Kidney (tissue), 14 donors: ENCODE measurements around the gene TMEM88. TPM values are rescaled to one million over a fixed set of nuclear protein-coding genes. Genes with fewer than 3 reads are reported as not detected.

ENCODE experiments used
- DNase-seq, 5 donors: peaks; one replicate each; pipeline ENCODE4 v3.0.0-alpha.2; 2013 to 2020
- FAIRE-seq: peaks from 2 replicates; lab custom pipeline; 2012; peaks lifted over from hg19 to GRCh38; lab: Jason Lieb, UNC
- H3K27ac ChIP-seq, 2 donors: one replicate each; pipeline ENCODE4 v1.7.0; 2013; ENCODE audit warnings: low read depth in 2 of 2, low read length in 2 of 2, inconsistent platforms in 1 of 2
- H3K27me3 ChIP-seq: one replicate; pipeline ENCODE4 v1.7.1; 2013; ENCODE audit warnings: low read length, inconsistent platforms; ENCODE audit not compliant: control insufficient read depth, insufficient read depth
- H3K36me3 ChIP-seq, 3 donors: one replicate each; pipeline versions ENCODE4 v1.7.0 to v1.7.1; 2013; ENCODE audit warnings: low read length in 3 of 3, control low read depth in 1 of 3, inconsistent platforms in 1 of 3; ENCODE audit not compliant: insufficient read depth in 3 of 3, control insufficient read depth in 2 of 3
- H3K4me1 ChIP-seq, 3 donors: one replicate each; pipeline versions ENCODE4 v1.7.0 to v1.7.1; 2013; ENCODE audit warnings: low read length in 3 of 3, inconsistent platforms in 1 of 3, low read depth in 1 of 3; ENCODE audit not compliant: control insufficient read depth in 2 of 3, insufficient read depth in 2 of 3
- H3K4me3 ChIP-seq, 3 donors: one replicate each; pipeline versions ENCODE4 v1.7.0 to v1.8.1; 2013; ENCODE audit warnings: low read length in 3 of 3, control low read depth in 1 of 3, inconsistent platforms in 1 of 3
- H3K9ac ChIP-seq, 3 donors: one replicate each; pipeline versions ENCODE4 v1.7.0 to v1.7.1; 2013; ENCODE audit warnings: low read length in 3 of 3, control low read depth in 1 of 3, inconsistent platforms in 1 of 3
- H3K9me3 ChIP-seq, 3 donors: one replicate each; pipeline versions ENCODE4 v1.7.0 to v1.7.1; 2013; ENCODE audit warnings: low read length in 3 of 3, control low read depth in 1 of 3, inconsistent platforms in 1 of 3; ENCODE audit not compliant: control insufficient read depth in 2 of 3, insufficient read depth in 1 of 3
- intact Hi-C: fragments of 100-400 bp; cut with DNase I; formaldehyde crosslinking; loops from one replicate; pipeline ENCODE4 v1.11.1; 2022
- polyA plus RNA-seq: library from polyadenylated mRNA; stranded (reverse); fragments of 350-450 nt; fragmentation: Illumina TruSeq; extraction: RNeasy Lipid Tissue Mini Kit (QIAGEN cat#74804); gene quantifications from one replicate; pipeline ENCODE4 v1.2.3, GENCODE V29; 2014; ENCODE audit warnings: low read depth, low replicate concordance; ENCODE audit not compliant: insufficient read depth
- total RNA-seq: library from RNA; stranded (reverse); fragmentation: NEBNext Ultra II Directional; extraction: Animal tissue kit (Norgen Biotek cat#: 25700); gene quantifications from one replicate; pipeline ENCODE4 v1.2.1, GENCODE V29; 2021
- TF ChIP-seq, protein P1 (sequence below): IDR thresholded peaks from 3 replicates; pipeline ENCODE4 v1.5.1; 2012; ENCODE audit warnings: mild to moderate bottlenecking, moderate library complexity, borderline replicate concordance; ENCODE audit not compliant: insufficient read depth; ENCODE audit errors: extremely low read depth
- donor health status: control.
- donor health status: control.
- donor health status: control.
- donor health status: control.
- donor health status: control.
- donor health status: DM: yes; HTN: yes; CAD: no.
- donor health status: Normal renal cell carcinoma (clear cell type).

TMEM88 gene
- total and polyA plus RNA-seq, 2 donors from 2014 or later: 17.6 to 59.8 TPM

DNA sequence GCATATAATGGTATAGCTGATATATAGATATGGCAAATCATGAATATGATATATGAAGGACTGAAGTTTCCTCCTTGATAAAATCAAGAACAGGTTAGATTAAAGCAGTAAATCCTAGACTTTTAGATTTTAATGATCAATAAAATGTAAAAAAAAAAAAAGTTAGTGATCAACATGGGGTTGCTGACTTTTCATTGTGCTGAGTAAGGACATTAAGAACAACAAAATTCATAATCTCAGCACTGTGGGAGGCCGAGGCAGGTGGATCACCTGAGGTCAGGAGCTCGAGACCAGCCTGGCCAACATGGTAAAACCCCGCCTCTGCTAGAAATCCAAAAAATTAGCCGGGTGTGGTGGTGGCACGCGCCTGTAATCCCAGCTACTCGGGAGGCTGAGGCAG is 23.4 kb downstream of the TMEM88 start:
- TF ChIP-seq, protein P1, sequence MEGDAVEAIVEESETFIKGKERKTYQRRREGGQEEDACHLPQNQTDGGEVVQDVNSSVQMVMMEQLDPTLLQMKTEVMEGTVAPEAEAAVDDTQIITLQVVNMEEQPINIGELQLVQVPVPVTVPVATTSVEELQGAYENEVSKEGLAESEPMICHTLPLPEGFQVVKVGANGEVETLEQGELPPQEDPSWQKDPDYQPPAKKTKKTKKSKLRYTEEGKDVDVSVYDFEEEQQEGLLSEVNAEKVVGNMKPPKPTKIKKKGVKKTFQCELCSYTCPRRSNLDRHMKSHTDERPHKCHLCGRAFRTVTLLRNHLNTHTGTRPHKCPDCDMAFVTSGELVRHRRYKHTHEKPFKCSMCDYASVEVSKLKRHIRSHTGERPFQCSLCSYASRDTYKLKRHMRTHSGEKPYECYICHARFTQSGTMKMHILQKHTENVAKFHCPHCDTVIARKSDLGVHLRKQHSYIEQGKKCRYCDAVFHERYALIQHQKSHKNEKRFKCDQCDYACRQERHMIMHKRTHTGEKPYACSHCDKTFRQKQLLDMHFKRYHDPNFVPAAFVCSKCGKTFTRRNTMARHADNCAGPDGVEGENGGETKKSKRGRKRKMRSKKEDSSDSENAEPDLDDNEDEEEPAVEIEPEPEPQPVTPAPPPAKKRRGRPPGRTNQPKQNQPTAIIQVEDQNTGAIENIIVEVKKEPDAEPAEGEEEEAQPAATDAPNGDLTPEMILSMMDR: no peak
- H3K27me3 ChIP-seq: no peaks in the 10 kb centered on the region
- FAIRE-seq (no peak), DNase-seq (no peak)
- no peaks in the 10 kb centered on the region for H3K9me3 ChIP-seq
- H3K9ac ChIP-seq: no peak overlapping the region
- no peak overlapping the region for H3K27ac ChIP-seq
- H3K4me3 ChIP-seq: no peak overlapping the region
- peaks cover 0 to 14% (median 6%) of the 10 kb centered on the region in 3 donors for H3K36me3 ChIP-seq
- intact Hi-C loops: no loop called here
- H3K4me1 ChIP-seq: peaks cover 0 to 8% (median 6%) of the 10 kb centered on the region in 3 donors

DNA sequence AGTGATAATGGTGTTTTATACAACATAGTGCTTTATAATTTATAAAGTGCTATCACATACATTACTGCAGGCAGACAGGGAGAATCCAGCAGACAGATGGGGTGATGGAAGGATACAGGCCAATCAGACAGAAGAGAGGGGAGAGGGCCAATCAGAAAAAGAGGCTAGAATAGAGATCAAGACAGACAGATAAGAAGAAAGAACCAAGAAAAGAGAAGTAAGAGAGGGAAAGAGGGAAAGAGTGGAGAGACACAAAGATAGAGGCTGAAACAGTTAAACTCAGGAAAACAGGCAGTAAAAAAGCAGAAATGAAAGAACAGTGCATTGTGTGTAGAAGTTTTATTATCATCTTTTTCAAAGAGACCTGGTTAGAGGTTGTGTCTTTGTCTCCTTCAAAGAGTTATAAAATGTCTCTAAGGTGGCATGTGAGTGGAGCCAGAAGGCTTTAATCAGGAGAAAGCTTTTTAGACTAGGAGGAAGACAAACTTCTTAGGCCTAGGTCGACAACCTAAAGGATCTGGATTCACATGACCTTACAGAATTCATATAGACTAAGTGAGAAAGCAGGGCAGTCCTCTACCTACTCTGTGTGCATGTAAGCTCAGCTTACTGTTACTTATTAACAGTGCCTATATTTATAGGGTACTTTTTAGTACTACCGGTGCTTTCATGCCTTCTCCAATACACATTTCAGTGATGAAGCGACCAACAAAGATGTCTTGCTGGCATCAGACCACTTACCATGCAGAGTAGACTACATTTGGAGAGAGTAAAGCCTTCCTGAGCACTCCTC is 25.4 kb downstream of the TMEM88 start:
- no peak for DNase-seq
- Histone ChIP-seq H3K27ac (no peak overlapping the region), H3K27me3 (no peaks in the 10 kb centered on the region), H3K9me3 (no peaks in the 10 kb centered on the region), H3K36me3 (peaks cover 0 to 9% (median 6%) of the 10 kb centered on the region in 3 donors), H3K9ac (no peak overlapping the region), H3K4me3 (no peak overlapping the region), H3K4me1 (peaks cover 0 to 8% (median 6%) of the 10 kb centered on the region in 3 donors)
- intact Hi-C loops: no loop called here
- TF ChIP-seq, protein P1: no peak
- FAIRE-seq: no peak

DNA sequence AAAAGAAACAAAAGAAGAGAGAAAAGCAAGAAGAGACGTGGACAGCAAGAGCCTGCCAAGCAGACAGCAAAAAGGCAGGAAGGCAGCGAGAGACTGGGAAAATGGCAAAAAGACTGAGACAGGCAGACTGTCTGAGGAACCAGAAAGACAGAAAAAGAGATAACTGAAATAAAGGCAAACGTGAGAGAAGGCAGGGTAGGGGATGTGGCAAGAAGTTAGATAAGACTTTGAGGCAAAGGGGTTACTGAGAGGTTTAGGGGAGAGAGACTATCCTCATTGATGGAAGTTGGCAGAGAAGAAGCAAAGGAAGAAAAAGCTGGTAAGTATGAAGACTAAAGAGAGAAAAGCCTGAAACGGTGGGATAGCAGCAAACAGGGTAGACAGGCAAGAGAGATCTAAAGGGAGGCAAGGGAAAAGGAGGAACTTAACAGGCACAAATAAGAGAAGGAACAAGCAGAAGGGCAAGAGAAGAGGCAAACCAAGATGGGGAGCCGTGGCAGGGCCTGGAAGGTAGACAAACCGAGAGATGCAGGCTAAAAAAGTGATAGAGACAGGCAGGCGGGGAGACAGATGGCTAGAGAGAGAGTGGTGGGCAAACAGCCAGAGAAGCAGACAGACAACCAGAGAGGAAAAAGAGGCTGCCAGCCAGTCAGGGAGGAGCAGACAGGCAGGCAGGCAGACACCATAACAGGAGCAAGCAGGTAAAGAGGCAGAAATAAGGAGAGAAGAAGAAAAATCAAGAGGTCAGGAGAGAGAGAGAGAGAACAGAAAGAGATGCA is 26.6 kb downstream of the TMEM88 start:
- Histone ChIP-seq H3K36me3 (peaks cover 0 to 9% (median 2%) of the 10 kb centered on the region in 3 donors), H3K9me3 (no peaks in the 10 kb centered on the region), H3K4me3 (no peak overlapping the region), H3K27me3 (no peaks in the 10 kb centered on the region), H3K27ac (peak overlapping the region in 1 of 2 donors; percentile 27), H3K9ac (peak overlapping the region in 1 of 3 donors; percentile 24), H3K4me1 (peaks cover 0 to 10% (median 6%) of the 10 kb centered on the region in 3 donors)
- intact Hi-C loops: no loop called here
- TF ChIP-seq, protein P1: no peak
- DNase-seq (peak in 1 of 5 donors; percentile 23), FAIRE-seq (no peak)
